Measurements from ENCODE around the gene AP3S2.

- TF ChIP-seq POLR2AphosphoS5 (IDR thresholded peaks at IDR 0.05; ENCODE audit: low read depth, low read length) (no peak), ZMYM4 (CRISPR knock-in tag; IDR thresholded peaks at IDR 0.05) (no peak), ZNF101 (CRISPR knock-in tag; IDR thresholded peaks at IDR 0.05; ENCODE audit: borderline replicate concordance, low read depth) (no peak), GLI4 (CRISPR knock-in tag; IDR thresholded peaks at IDR 0.05; ENCODE audit: borderline replicate concordance) (no peak), MIER3 (CRISPR knock-in tag; IDR thresholded peaks at IDR 0.05; ENCODE audit: borderline replicate concordance) (no peak), TOPORS (CRISPR knock-in tag; IDR thresholded peaks at IDR 0.05) (no peak), ZNF251 (CRISPR knock-in tag; IDR thresholded peaks at IDR 0.05) (no peak), TCF12 (IDR thresholded peaks at IDR 0.05) (no peak), TCF12 (CRISPR knock-in tag; IDR thresholded peaks at IDR 0.05) (no peak), ZNF710 (CRISPR knock-in tag; IDR thresholded peaks at IDR 0.05; ENCODE audit: borderline replicate concordance) (no peak), ARNTL (CRISPR knock-in tag; IDR thresholded peaks at IDR 0.05) (no peak)
Observed at GRCh38 chr15:89870006-89870405, 23.8 kb downstream of the AP3S2 start.

All from HepG2 (cell line).